Stimulated activated memory B cell treated with anti-CD40 and anti-IgM and Interleukin-4, amounts not matched to agents 10 μg/mL and 1 μg/mL and 100 μg/mL, for 72 hours (primary cell): ENCODE measurements around the gene ETDA.

Experiments
- ATAC-seq: fragments of 150-1000 bp; cut with Tn5 transposase; 2 replicates; pipeline ENCODE4 v1.10.0; 2021
- H3K27ac Mint-ChIP-seq: one replicate; pipeline ENCODE4 v1.8.0; 2022; ENCODE audit warnings: mild to moderate bottlenecking, mixed read lengths
- H3K27me3 Mint-ChIP-seq: one replicate; pipeline ENCODE4 v1.8.0; 2022; ENCODE audit warnings: mixed read lengths
- H3K36me3 Mint-ChIP-seq: one replicate; pipeline ENCODE4 v1.8.0; 2022; ENCODE audit warnings: mixed read lengths
- H3K4me1 Mint-ChIP-seq: one replicate; pipeline ENCODE4 v1.8.0; 2022; ENCODE audit warnings: mixed read lengths
- H3K4me3 Mint-ChIP-seq: one replicate; pipeline ENCODE4 v1.8.0; 2022; ENCODE audit warnings: mild to moderate bottlenecking, moderate library complexity, mixed read lengths
- H3K9me3 Mint-ChIP-seq: one replicate; pipeline ENCODE4 v1.8.0; 2022; ENCODE audit warnings: mixed read lengths

Gene ETDA

DNA sequence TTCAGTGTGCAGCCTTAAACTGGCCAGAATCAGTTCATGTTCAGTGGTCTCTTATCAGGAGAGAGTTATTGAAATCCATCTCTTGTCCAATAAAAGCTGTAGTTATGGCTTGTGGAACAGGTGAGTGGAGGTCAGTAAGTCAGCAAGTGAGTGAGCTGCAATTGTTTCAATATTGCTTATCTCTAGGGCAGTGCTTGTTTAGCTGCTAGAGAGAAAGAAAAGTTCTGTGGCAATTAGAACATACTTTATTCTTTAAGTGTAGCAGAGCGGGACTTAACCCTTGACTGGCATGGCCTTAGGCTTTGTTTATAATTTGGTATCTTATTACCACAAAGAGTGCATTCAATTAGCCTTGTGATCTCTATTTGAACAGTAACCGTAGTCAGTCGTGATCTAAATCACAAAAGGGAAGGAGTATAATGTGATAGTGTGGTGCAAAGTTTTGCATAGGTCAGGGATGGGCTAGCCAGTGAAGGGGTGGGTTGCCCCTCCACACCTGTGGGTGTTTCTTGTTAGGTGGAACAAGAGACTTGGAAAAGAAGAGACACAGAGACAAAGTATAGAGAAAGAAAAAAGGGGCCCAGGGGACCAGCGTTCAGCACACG lies 50.5 kb downstream of the ETDA start:
- Mint-ChIP-seq H3K27me3 (no peaks in the 10 kb centered on the region), H3K4me3 (no peak overlapping the region), H3K9me3 (no peaks in the 10 kb centered on the region), H3K27ac (no peak overlapping the region), H3K4me1 (peaks cover 15% of the 10 kb centered on the region), H3K36me3 (no peaks in the 10 kb centered on the region)
- no peak for ATAC-seq
